H9 (cell line): ENCODE data around the gene TTLL9. TPM values are rescaled to one million over a fixed set of nuclear protein-coding genes. Genes with fewer than 3 reads are reported as not detected.

Experiments
- DNase-seq: peaks from one replicate; pipeline ENCODE4 v3.0.0-alpha.2; 2017
- H2AFZ ChIP-seq: one replicate; pipeline ENCODE4 v1.6.1; 2013; ENCODE audit warnings: mild to moderate bottlenecking, low read length, control low read depth, moderate library complexity
- H2AK5ac ChIP-seq: 2 replicates; pipeline ENCODE4 v1.6.1; 2013; ENCODE audit warnings: low read length, control low read depth, mixed read lengths; ENCODE audit not compliant: insufficient read length
- H2BK120ac ChIP-seq: one replicate; pipeline ENCODE4 v1.6.1; 2013; ENCODE audit warnings: low read depth, mild to moderate bottlenecking, low read length, control low read depth, inconsistent platforms; ENCODE audit not compliant: poor library complexity, severe bottlenecking
- H2BK12ac ChIP-seq: 2 replicates; pipeline ENCODE4 v1.6.1; 2013; ENCODE audit warnings: low read length, control low read depth, mixed read lengths, low read depth; ENCODE audit not compliant: insufficient read length
- H2BK15ac ChIP-seq: 2 replicates; pipeline ENCODE4 v1.6.1; 2013; ENCODE audit warnings: low read depth, low read length, control low read depth
- H2BK20ac ChIP-seq: one replicate; pipeline ENCODE4 v1.6.1; 2013; ENCODE audit warnings: low read depth, mild to moderate bottlenecking, low read length, control low read depth, inconsistent platforms; ENCODE audit not compliant: poor library complexity, severe bottlenecking
- H2BK5ac ChIP-seq: 2 replicates; pipeline ENCODE4 v1.6.1; 2013; ENCODE audit warnings: low read length, control low read depth, mixed read lengths; ENCODE audit not compliant: insufficient read length
- H3K14ac ChIP-seq: 2 replicates; pipeline ENCODE4 v1.6.1; 2013; ENCODE audit warnings: low read length, control low read depth; ENCODE audit not compliant: insufficient read depth
- H3K18ac ChIP-seq: 2 replicates; pipeline ENCODE4 v1.6.1; 2013; ENCODE audit warnings: low read depth, mild to moderate bottlenecking, mixed read lengths, low read length, control low read depth; ENCODE audit not compliant: insufficient read length
- H3K23ac ChIP-seq: 2 replicates; pipeline ENCODE4 v1.6.1; 2013; ENCODE audit warnings: low read length, control low read depth, mixed read lengths, low read depth; ENCODE audit not compliant: insufficient read length
- H3K23me2 ChIP-seq: 2 replicates; pipeline ENCODE4 v1.6.1; 2013; ENCODE audit warnings: low read depth, mild to moderate bottlenecking, mixed read lengths, low read length, control low read depth; ENCODE audit not compliant: insufficient read length, poor library complexity, severe bottlenecking
- H3K27ac ChIP-seq: 2 replicates; pipeline ENCODE4 v1.5.1; 2013; ENCODE audit warnings: low read length, control low read depth, mixed read lengths, low read depth; ENCODE audit not compliant: insufficient read length
- H3K27me3 ChIP-seq: 2 replicates; pipeline ENCODE4 v1.6.1; 2013; ENCODE audit warnings: low read length, control low read depth, inconsistent platforms; ENCODE audit not compliant: insufficient read depth
- H3K4ac ChIP-seq: 2 replicates; pipeline ENCODE4 v1.6.1; 2013; ENCODE audit warnings: low read depth, mild to moderate bottlenecking, control low read depth, inconsistent platforms, low read length, moderate library complexity
- H3K4me1 ChIP-seq: 2 replicates; pipeline ENCODE4 v1.6.1; 2013; ENCODE audit warnings: low read length, control low read depth, inconsistent platforms; ENCODE audit not compliant: insufficient read depth
- H3K4me2 ChIP-seq: 2 replicates; pipeline ENCODE4 v1.6.1; 2013; ENCODE audit warnings: low read length, control low read depth, mixed read lengths; ENCODE audit not compliant: insufficient read length, insufficient read depth
- H3K56ac ChIP-seq: 2 replicates; pipeline ENCODE4 v1.6.1; 2013; ENCODE audit warnings: low read depth, mild to moderate bottlenecking, mixed read lengths, low read length, control low read depth; ENCODE audit not compliant: insufficient read length
- H3K79me1 ChIP-seq: 2 replicates; pipeline ENCODE4 v1.6.1; 2013; ENCODE audit warnings: low read depth, mild to moderate bottlenecking, moderate library complexity, low read length, control low read depth, inconsistent platforms; ENCODE audit not compliant: insufficient read depth, poor library complexity, severe bottlenecking
- H3K79me2 ChIP-seq: 2 replicates; pipeline ENCODE4 v1.6.1; 2013; ENCODE audit warnings: low read length, control low read depth, inconsistent platforms; ENCODE audit not compliant: insufficient read depth
- H3K9ac ChIP-seq: 2 replicates; pipeline ENCODE4 v1.6.1; 2013; ENCODE audit warnings: low read length, control low read depth, mixed read lengths; ENCODE audit not compliant: insufficient read length; ENCODE audit errors: extremely low read depth
- H3K9me3 ChIP-seq: one replicate; pipeline ENCODE4 v1.6.1; 2013; ENCODE audit warnings: low read depth, low read length, inconsistent platforms; ENCODE audit not compliant: control insufficient read depth
- H3T11ph ChIP-seq: one replicate; pipeline ENCODE4 v1.6.1; 2013; ENCODE audit warnings: mild to moderate bottlenecking, low read length, control low read depth, inconsistent platforms
- H4K20me1 ChIP-seq: one replicate; pipeline ENCODE4 v1.6.1; 2013; ENCODE audit not compliant: control insufficient read depth, insufficient read length, insufficient read depth
- H4K5ac ChIP-seq: 2 replicates; pipeline ENCODE4 v1.6.1; 2013; ENCODE audit warnings: low read depth, mild to moderate bottlenecking, mixed read lengths, low read length, control low read depth; ENCODE audit not compliant: insufficient read length
- H4K8ac ChIP-seq: replicated peaks from 2 replicates; pipeline ENCODE4 v1.6.1; 2013; ENCODE audit warnings: low read length, control low read depth, mixed read lengths, low read depth; ENCODE audit not compliant: insufficient read length
- H4K91ac ChIP-seq: 2 replicates; pipeline ENCODE4 v1.6.1; 2013; ENCODE audit warnings: low read depth, mild to moderate bottlenecking, moderate library complexity, mixed read lengths, low read length, control low read depth; ENCODE audit not compliant: insufficient read length
- H3K27ac Mint-ChIP-seq, 3 experiments: 2 replicates in 2 of 3; 3 replicates in 1 of 3; pipeline ENCODE4 v1.8.0; 2020 to 2021; ENCODE audit warnings: mixed read lengths in 3 of 3, mild to moderate bottlenecking in 1 of 3, moderate library complexity in 1 of 3
- H3K27me3 Mint-ChIP-seq: 2 replicates; pipeline ENCODE4 v1.8.0; 2021; ENCODE audit warnings: low read depth, mild to moderate bottlenecking, moderate library complexity, mixed read lengths
- H3K36me3 Mint-ChIP-seq, 3 experiments: 2 replicates in 2 of 3; 3 replicates in 1 of 3; pipeline ENCODE4 v1.8.0; 2020 to 2021; ENCODE audit warnings: low read depth in 3 of 3, mixed read lengths in 3 of 3; ENCODE audit not compliant: insufficient read depth in 1 of 3
- H3K4me1 Mint-ChIP-seq, 2 experiments: 2 replicates each; pipeline ENCODE4 v1.8.0; 2020; ENCODE audit warnings: mixed read lengths in 2 of 2
- H3K4me3 Mint-ChIP-seq, 2 experiments: 2 replicates in 1 of 2; 3 replicates in 1 of 2; pipeline ENCODE4 v1.8.0; 2020 to 2021; ENCODE audit warnings: mild to moderate bottlenecking in 2 of 2, mixed read lengths in 2 of 2, moderate library complexity in 1 of 2
- H3K9me3 Mint-ChIP-seq, 2 experiments: 2 replicates in 1 of 2; 3 replicates in 1 of 2; pipeline ENCODE4 v1.8.0; 2020; ENCODE audit warnings: mild to moderate bottlenecking in 2 of 2, mixed read lengths in 2 of 2, moderate library complexity in 1 of 2
- CTCF ChIP-seq: fragments of 200-600 bp; sonication (generic); conservative IDR thresholded peaks from 3 replicates; pipeline ENCODE4 v1.8.0; 2021; ENCODE audit warnings: antibody characterized with exemption, mild to moderate bottlenecking
- WGBS: extraction: QIAGEN DNeasy Blood & Tissue Kit; methylation state at CpG from one replicate; pipeline ENCODE4 v1.1.7; 2013; ENCODE audit warnings: missing lambda C conversion rate, low lambda C conversion rate, mixed read lengths; ENCODE audit not compliant: insufficient read length; ENCODE audit errors: extremely low coverage; 5-methylcytosine and 5-hydroxymethylcytosine counted together
- total RNA-seq: library from RNA; stranded (reverse); gene quantifications from 2 replicates; pipeline ENCODE4 v1.2.1, GENCODE V29; 2021

TTLL9 gene
- total RNA-seq, 1 experiment from 2014 or later, result 0.20 TPM

GRCh38 chr20:31922588-31922987, 52.2 kb downstream of the TTLL9 start:
- Histone ChIP-seq H3K79me2 (no peaks in the 10 kb centered on the region), H4K8ac (no peak overlapping the region), H3K23ac (no peak overlapping the region), H3K27ac (no peak overlapping the region), H3K79me1 (no peaks in the 10 kb centered on the region), H3K14ac (no peak overlapping the region), H2BK12ac (no peak overlapping the region), H2BK5ac (no peak overlapping the region), H4K20me1 (no peaks in the 10 kb centered on the region), H3K9me3 (no peaks in the 10 kb centered on the region), H2BK120ac (no peak overlapping the region), H2BK20ac (no peak overlapping the region), H3K9ac (no peak overlapping the region), H3K23me2 (no peaks in the 10 kb centered on the region), H3K4me2 (no peak overlapping the region), H2AFZ (no peak overlapping the region), H3K4ac (no peak overlapping the region), H2AK5ac (no peak overlapping the region), H3K27me3 (no peaks in the 10 kb centered on the region), H3K18ac (no peak overlapping the region), H3T11ph (no peak overlapping the region), H4K5ac (no peak overlapping the region), H3K56ac (no peak overlapping the region), H3K4me1 (no peaks in the 10 kb centered on the region; the same call in 1 of the 2 replicates), H2BK15ac (no peak overlapping the region), H4K91ac (no peak overlapping the region)
- TF ChIP-seq CTCF, result no peak
- H3K4me3 Mint-ChIP-seq, result no peak overlapping the region
- peaks cover 0 to 3% of the 10 kb centered on the region in 2 experiments; a peak in 1 of 5 replicates for H3K9me3 Mint-ChIP-seq
- H3K27ac Mint-ChIP-seq, result no peak overlapping the region
- WGBS, result no CpG with 5 or more reads among the region's 4 CpGs
- peaks cover 50 to 58% of the 10 kb centered on the region in 2 experiments for H3K4me1 Mint-ChIP-seq
- H3K27me3 Mint-ChIP-seq, result peaks cover 2% of the 10 kb centered on the region
- H3K36me3 Mint-ChIP-seq, result no peaks in the 10 kb centered on the region; a peak in 1 of 7 replicates
- DNase-seq, result no peak
